ENCODE data around the gene FAM53A.

DNA sequence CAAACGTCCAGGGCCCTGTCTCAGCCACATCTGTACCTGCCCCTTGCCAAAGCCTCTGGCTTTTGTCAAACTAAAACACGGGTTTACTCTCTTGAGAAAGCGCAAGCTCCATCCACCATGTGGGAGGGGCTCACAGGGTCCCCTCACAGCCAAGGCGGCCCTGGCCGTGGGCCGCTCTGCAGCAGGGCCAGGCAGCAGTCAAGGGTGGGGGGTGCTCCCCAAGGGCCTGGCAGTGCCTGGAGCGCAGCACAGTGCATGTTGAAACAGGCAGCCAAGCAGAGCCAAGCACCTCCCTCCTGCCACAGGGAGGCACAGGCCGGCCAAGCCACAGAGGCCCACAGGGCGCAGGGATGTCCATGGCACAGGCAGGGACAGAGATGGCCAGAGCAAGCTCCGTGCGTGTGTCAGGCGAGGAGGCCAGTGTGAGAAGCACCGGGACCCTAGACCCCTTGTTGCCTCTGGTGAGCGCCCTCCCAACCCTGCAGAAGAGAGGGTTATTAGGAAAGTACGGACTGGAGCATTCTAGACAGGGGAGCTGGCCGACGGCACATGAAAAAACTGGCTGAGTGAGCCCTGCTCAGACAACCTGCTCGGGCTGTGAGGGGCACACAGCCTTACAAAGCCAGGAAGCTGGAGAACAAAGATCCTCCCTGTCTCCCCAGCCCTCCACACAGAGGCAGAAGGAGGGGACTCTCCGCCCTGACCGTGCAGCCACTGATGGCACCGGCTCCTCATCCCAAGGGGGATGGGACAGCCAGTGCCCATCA lies 39.0 kb downstream of the FAM53A start:
- TF ChIP-seq, protein P1, sequence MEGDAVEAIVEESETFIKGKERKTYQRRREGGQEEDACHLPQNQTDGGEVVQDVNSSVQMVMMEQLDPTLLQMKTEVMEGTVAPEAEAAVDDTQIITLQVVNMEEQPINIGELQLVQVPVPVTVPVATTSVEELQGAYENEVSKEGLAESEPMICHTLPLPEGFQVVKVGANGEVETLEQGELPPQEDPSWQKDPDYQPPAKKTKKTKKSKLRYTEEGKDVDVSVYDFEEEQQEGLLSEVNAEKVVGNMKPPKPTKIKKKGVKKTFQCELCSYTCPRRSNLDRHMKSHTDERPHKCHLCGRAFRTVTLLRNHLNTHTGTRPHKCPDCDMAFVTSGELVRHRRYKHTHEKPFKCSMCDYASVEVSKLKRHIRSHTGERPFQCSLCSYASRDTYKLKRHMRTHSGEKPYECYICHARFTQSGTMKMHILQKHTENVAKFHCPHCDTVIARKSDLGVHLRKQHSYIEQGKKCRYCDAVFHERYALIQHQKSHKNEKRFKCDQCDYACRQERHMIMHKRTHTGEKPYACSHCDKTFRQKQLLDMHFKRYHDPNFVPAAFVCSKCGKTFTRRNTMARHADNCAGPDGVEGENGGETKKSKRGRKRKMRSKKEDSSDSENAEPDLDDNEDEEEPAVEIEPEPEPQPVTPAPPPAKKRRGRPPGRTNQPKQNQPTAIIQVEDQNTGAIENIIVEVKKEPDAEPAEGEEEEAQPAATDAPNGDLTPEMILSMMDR (conservative IDR thresholded peaks at IDR 0.05; ENCODE audit: low read depth, low read length): no peak
- TF ChIP-seq EZH2 (IDR thresholded peaks at IDR 0.05; ENCODE audit: borderline replicate concordance, low read depth, low read length, poor library complexity, severe bottlenecking): no peak
